Measurements from ENCODE around the gene RAI1. TPM values are rescaled to one million over a fixed set of nuclear protein-coding genes. Genes with fewer than 3 reads are reported as not detected.

RAI1 gene
- total RNA-seq, 4 donors from 2014 or later = 19.4 to 38.2 (median 35.3) TPM

- DNase-seq (ENCODE audit: low spot score in 2 of 2) = no peak
- WGBS, 2 donors = 40 to 51% methylated on average over 25 to 38 of the region's 38 CpGs
- no peak overlapping the region for H3K4me3 ChIP-seq (ENCODE audit: low read depth, poor library complexity, severe bottlenecking)
- no peak for TF ChIP-seq POLR2A (IDR thresholded peaks at IDR 0.05)
- no peak for TF ChIP-seq CTCF (IDR thresholded peaks at IDR 0.05)
- intact Hi-C loops (cut with DNase I; ENCODE audit: low total_unique reads) = loop anchor here (10.0 kb wide), 1 partner anchor 108 kb away; the partner anchor contains the start of gene RAI1
Observed at GRCh38 chr17:17792551-17793377, 111.5 kb downstream of the RAI1 start.

- H3K4me3 ChIP-seq (ENCODE audit: low read depth, poor library complexity, severe bottlenecking) = no peak overlapping the region
- no peak for DNase-seq (ENCODE audit: low spot score in 2 of 2)
Observed at GRCh38 chr17:17793378-17794214, 112.3 kb downstream of the RAI1 start.

GRCh38 chr17:17794382-17794781 lies 113.1 kb downstream of the RAI1 start:
- WGBS, 2 donors = 93 to 95% methylated on average over 24 to 30 of the region's 31 CpGs
- no peak for DNase-seq (ENCODE audit: low spot score in 2 of 2)
- H3K4me3 ChIP-seq (ENCODE audit: low read depth, poor library complexity, severe bottlenecking) = no peak overlapping the region
- TF ChIP-seq POLR2A (IDR thresholded peaks at IDR 0.05) = no peak
- TF ChIP-seq CTCF (IDR thresholded peaks at IDR 0.05) = no peak
- intact Hi-C loops (cut with DNase I; ENCODE audit: low total_unique reads) = loop anchor here (10.0 kb wide), 1 partner anchor 110 kb away; the partner anchor contains the start of gene RAI1

More at GRCh38 chr17:17793378-17794214, 112.3 kb downstream of the RAI1 start:
- 93 to 95% methylated on average over 30 of the region's 30 CpGs for WGBS, 2 donors
- intact Hi-C loops (cut with DNase I; ENCODE audit: low total_unique reads) = loop anchor here (10.0 kb wide), 1 partner anchor 109 kb away; the partner anchor contains the start of gene RAI1
- TF ChIP-seq CTCF (IDR thresholded peaks at IDR 0.05) (no peak), POLR2A (IDR thresholded peaks at IDR 0.05) (no peak)

- H3K4me3 ChIP-seq (ENCODE audit: low read depth, poor library complexity, severe bottlenecking) = no peak overlapping the region
- WGBS, 2 donors = 93% methylated on average over 4 to 8 of the region's 12 CpGs
- TF ChIP-seq POLR2A (IDR thresholded peaks at IDR 0.05) = no peak
- no peak for TF ChIP-seq CTCF (IDR thresholded peaks at IDR 0.05)
- intact Hi-C loops (cut with DNase I; ENCODE audit: low total_unique reads) = loop anchor here (10.0 kb wide), 1 partner anchor 110 kb away; the partner anchor contains the start of gene RAI1
- no peak for DNase-seq (ENCODE audit: low spot score in 2 of 2)
Observed at GRCh38 chr17:17795296-17795695, 114.0 kb downstream of the RAI1 start.

- H3K4me3 ChIP-seq (ENCODE audit: low read depth, poor library complexity, severe bottlenecking) = no peak overlapping the region
- DNase-seq (ENCODE audit: low spot score in 2 of 2) = no peak
- WGBS, 2 donors = 93 to 97% methylated on average over 23 to 30 of the region's 40 CpGs
- TF ChIP-seq CTCF (IDR thresholded peaks at IDR 0.05) (no peak), POLR2A (IDR thresholded peaks at IDR 0.05) (no peak)
- intact Hi-C loops (cut with DNase I; ENCODE audit: low total_unique reads) = loop anchor here (10.0 kb wide), 1 partner anchor 111 kb away; the partner anchor contains the start of gene RAI1
Observed at GRCh38 chr17:17795946-17796786, 114.9 kb downstream of the RAI1 start.

Measured in lower leg skin (tissue), 4 donors.